GM12864 (cell line): ENCODE data around the gene CAPN10.
A peak's percentile ranks its signal among the peaks of the same experiment; 100 is the strongest.

ENCODE experiments used
- DNase-seq: peaks from one replicate; pipeline ENCODE4 v3.0.0-alpha.2; 2011; ENCODE audit warnings: low read depth
- H3K4me3 ChIP-seq: 2 replicates; pipeline ENCODE4 v1.5.1; 2011; ENCODE audit warnings: mild to moderate bottlenecking, low read depth, low read length, control low read depth
- CTCF ChIP-seq: IDR thresholded peaks from 2 replicates; pipeline ENCODE4 v1.5.1; 2011; ENCODE audit warnings: low read depth, mild to moderate bottlenecking, moderate library complexity, low read length, control low read depth, inconsistent platforms; ENCODE audit errors: missing control alignments

The CAPN10 gene

DNA sequence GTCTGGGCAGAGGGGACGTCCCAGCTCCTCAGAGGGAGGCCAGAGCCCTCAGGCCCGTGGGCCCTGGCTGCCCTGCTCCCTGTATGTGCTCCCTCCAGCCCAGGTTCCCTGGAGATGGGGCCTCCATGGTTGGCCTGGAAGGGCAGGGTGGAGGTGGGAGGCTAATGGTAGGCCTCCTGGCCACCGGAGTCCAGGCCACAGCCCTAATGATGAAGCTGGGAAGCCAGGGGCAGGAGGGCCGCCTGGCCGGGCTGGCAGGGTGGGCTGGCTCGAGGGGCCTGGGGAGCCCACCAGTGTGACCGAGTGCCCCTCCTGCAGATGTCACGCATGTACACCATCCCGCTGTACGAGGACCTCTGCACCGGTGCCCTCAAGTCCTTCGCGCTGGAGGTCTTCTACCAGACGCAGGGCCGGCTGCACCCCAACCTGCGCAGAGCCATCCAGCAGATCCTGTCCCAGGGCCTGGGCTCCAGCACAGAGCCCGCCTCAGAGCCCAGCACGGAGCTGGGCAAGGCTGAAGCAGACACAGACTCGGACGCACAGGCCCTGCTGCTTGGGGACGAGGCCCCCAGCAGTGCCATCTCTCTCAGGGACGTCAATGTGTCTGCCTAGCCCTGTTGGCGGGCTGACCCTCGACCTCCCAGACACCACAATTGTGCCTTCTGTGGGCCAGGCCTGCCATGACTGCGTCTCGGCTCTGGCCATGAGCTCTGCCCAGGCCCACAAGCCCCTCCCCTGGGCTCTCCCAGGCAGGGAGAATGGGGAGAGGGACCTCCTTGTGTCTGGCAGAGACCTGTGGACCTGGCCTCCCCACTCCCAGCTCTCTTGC is 9.0 kb upstream of the CAPN10 start:
- TF ChIP-seq CTCF, result no peak
- no peak overlapping the region for H3K4me3 ChIP-seq
- DNase-seq, result no peak

DNA sequence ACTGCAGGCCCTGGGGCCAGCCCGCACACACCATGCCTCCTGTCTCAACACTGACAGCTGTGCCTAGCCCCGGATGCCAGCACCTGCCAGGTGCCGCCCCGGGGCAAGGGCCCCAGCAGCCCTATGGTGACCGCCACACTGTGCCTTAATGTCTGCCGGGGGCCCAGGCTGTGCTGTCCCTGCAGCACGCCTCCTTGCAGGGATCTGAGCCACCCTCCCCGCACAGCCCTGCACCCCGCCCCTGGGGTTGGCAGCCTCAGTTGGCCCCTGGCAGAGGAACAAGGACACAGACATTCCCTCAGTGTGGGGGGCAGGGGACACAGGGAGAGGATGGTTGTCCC is 8.5 kb upstream of the CAPN10 start:
- no peak overlapping the region for H3K4me3 ChIP-seq
- DNase-seq, result no peak
- TF ChIP-seq CTCF, result no peak

- DNase-seq, result no peak
- H3K4me3 ChIP-seq, result no peak overlapping the region
- no peak for TF ChIP-seq CTCF
Observed at GRCh38 chr2:240578488-240578887, 8.0 kb upstream of the CAPN10 start.

DNA sequence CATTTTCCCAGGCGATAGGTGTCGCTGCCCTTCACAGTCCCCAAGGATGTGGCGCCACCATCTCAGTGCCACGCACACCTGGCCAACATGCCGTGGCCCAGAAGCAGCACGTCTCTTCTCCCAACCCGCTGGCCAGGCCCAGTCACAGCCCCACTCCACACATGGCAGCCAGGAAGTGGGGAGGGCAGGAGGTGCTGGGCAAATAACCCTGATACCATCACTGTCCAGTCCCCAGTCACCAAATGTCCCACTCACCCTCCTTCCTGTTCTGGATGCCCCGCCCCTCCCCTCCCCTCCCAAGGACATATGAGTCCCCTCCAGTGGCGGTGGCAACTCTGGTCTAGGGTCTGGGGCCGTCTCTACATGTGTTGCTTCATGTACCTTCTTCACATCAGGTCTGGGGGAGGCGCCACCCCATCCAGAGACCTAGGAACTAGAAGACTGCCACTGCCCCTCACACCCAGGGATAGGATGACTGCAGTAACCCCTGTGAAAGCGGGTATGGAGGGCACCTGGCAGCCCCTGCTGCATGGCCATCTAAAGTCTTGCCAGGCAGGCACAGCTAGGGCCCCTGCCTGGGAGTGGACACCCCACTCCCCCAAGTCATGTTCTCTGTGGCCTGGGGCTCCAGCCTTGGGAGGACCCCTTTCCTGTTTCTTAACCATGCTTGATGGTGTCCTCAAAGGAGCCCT is 7.3 kb upstream of the CAPN10 start:
- DNase-seq, result no peak
- H3K4me3 ChIP-seq, result no peak overlapping the region
- no peak for TF ChIP-seq CTCF

GRCh38 chr2:240579771-240580614 is 6.5 kb upstream of the CAPN10 start:
- no peak overlapping the region for H3K4me3 ChIP-seq
- DNase-seq, result peak; percentile 81
- TF ChIP-seq CTCF, result peak; percentile 73

- TF ChIP-seq CTCF, result no peak
- H3K4me3 ChIP-seq, result no peak overlapping the region
- DNase-seq, result no peak
Observed at GRCh38 chr2:240581811-240582210, 4.7 kb upstream of the CAPN10 start.
